ENCODE results near the gene PPM1H.
"Not testable (repeated sequence)": the region's sequence is repeated elsewhere in the genome, so short reads cannot be mapped to it uniquely, and the experiment has no call there.

PPM1H gene

DNA sequence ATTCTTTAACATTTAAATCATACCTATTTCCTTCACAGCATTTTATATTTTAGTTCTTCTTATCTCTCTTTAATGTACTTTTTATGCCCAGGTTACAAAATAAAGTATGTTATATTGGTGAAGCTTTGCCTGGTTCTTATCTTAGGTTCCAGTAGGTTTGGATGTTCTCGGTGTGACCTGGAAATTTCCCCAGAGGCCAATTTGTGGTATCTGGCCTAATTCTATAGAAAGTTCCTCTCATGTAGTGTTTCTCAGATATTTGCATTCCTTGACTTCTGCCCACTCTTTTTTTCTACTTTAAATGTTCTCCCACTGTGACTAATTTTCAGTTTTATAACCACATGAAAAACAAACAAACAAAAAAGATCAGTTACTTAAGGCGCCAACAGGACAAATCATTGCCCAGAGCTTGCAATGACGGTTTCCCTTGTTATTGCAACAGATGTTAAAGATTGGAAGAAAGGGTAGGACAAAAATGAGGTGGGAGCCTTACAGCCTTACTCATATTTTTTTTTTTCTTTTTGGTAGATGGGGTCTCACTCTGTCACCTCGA lies 41.2 kb upstream of the PPM1H start:
- no peaks in the 10 kb centered on the region for H3K36me3 ChIP-seq
- H3K4me1 ChIP-seq (ENCODE audit: control insufficient read depth in 1 of 2, insufficient read depth in 1 of 2, low read depth in 1 of 2, low read length in 1 of 2), result no peaks in the 10 kb centered on the region

DNA sequence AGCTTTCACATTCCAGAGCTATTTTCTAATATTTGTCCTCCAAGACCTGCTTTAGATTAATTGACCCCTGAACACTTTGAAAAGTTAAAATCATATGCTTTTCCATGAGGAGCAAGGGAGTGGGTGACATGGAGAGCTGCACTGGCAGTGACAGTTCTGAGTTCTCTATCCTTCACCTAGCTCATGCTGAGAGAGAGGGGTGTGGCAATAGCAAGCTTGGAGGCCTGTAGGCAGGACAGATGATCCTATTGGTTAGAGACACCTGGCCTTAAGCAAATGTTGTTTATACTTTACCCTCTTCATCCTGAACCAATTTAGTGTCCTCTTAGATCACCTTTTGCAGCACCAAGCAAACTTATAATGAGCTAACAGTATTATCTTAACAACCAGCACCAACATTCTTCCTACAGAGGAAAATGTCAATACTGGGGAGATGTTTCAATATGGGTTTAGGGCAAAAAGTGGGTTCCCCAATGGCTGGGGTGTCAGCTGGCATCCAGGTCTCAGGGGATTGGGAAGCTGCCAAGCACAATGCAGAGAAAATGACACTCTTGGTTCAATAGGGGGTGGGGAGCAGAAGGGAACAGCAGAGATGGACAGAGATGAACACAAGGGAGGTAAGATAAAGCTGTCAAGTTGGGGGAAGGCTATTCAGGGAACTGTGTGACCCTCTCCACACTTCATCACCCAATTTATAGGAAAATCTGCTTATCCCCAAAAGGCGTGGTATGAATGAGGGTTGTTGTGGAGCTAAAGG lies 37.0 kb upstream of the PPM1H start:
- H3K27ac ChIP-seq, result no peak overlapping the region
- TF ChIP-seq, protein P1, sequence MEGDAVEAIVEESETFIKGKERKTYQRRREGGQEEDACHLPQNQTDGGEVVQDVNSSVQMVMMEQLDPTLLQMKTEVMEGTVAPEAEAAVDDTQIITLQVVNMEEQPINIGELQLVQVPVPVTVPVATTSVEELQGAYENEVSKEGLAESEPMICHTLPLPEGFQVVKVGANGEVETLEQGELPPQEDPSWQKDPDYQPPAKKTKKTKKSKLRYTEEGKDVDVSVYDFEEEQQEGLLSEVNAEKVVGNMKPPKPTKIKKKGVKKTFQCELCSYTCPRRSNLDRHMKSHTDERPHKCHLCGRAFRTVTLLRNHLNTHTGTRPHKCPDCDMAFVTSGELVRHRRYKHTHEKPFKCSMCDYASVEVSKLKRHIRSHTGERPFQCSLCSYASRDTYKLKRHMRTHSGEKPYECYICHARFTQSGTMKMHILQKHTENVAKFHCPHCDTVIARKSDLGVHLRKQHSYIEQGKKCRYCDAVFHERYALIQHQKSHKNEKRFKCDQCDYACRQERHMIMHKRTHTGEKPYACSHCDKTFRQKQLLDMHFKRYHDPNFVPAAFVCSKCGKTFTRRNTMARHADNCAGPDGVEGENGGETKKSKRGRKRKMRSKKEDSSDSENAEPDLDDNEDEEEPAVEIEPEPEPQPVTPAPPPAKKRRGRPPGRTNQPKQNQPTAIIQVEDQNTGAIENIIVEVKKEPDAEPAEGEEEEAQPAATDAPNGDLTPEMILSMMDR (IDR thresholded peaks at IDR 0.05), result no peak
- no peaks in the 10 kb centered on the region for H3K9me3 ChIP-seq
- no peaks in the 10 kb centered on the region for H3K27me3 ChIP-seq
- no peaks in the 10 kb centered on the region for H3K4me1 ChIP-seq (ENCODE audit: control insufficient read depth in 1 of 2, insufficient read depth in 1 of 2, low read depth in 1 of 2, low read length in 1 of 2)
- H3K4me3 ChIP-seq (ENCODE audit: low read depth in 1 of 2, low read length in 1 of 2), result no peak overlapping the region
- H3K36me3 ChIP-seq, result no peaks in the 10 kb centered on the region

More for the DNA sequence above, 41.2 kb upstream of the PPM1H start:
- H3K27ac ChIP-seq, result no peak overlapping the region
- TF ChIP-seq, protein P1 (IDR thresholded peaks at IDR 0.05), result no peak
- H3K9me3 ChIP-seq, result no peaks in the 10 kb centered on the region
- H3K27me3 ChIP-seq, result no peaks in the 10 kb centered on the region
- H3K4me3 ChIP-seq (ENCODE audit: low read depth in 1 of 2, low read length in 1 of 2), result no peak overlapping the region

DNA sequence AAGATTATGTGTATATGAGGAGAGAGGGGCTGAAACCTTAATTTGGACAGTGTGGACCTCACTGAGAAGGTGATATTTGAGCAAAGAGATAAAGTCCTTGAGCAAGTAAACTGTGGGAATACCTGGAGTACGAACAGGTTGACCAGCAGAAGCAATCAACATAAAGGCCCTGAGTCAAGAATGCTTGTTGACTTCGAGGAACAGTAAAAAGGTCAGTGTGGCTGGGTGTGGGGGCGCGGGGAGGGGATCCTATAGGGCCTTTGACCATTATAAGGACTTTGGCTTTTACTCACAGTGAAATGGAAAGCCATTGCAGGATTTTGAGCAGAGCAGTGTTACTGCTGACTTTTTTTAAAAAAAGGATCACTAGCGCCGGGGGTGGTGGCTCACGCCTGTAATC lies 34.7 kb upstream of the PPM1H start:
- Histone ChIP-seq H3K4me3 (ENCODE audit: low read depth in 1 of 2, low read length in 1 of 2) (no peak overlapping the region), H3K9me3 (no peaks in the 10 kb centered on the region)

DNA sequence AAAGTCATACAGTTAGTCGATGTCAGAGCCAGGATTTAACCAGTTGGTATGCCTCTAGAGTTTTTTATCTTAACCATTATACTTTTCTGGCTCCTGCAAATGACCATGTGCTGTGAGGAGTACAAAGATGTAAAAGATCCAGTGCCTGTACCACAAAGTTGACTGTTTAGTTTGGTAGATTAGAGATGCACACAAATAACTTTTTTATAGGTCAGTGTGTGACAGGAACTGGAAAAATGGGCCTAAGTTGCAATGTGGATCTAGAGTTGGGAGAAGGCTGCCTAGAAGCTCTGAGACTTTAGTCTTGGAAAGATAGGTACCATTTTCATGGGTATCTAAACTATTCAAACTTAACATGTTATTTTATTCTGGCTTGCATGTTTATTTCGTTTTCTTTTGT lies 32.8 kb upstream of the PPM1H start:
- no peaks in the 10 kb centered on the region for H3K27me3 ChIP-seq
- TF ChIP-seq, protein P1 (IDR thresholded peaks at IDR 0.05), result no peak
- no peaks in the 10 kb centered on the region for H3K9me3 ChIP-seq
- H3K4me3 ChIP-seq (ENCODE audit: low read depth in 1 of 2, low read length in 1 of 2), result no peak overlapping the region
- no peaks in the 10 kb centered on the region for H3K36me3 ChIP-seq
- H3K4me1 ChIP-seq (ENCODE audit: control insufficient read depth in 1 of 2, insufficient read depth in 1 of 2, low read depth in 1 of 2, low read length in 1 of 2), result no peaks in the 10 kb centered on the region
- H3K27ac ChIP-seq, result no peak overlapping the region

More for the DNA sequence above, 34.7 kb upstream of the PPM1H start:
- Histone ChIP-seq H3K4me1 (ENCODE audit: control insufficient read depth in 1 of 2, insufficient read depth in 1 of 2, low read depth in 1 of 2, low read length in 1 of 2) (no peaks in the 10 kb centered on the region), H3K27ac (no peak overlapping the region), H3K36me3 (no peaks in the 10 kb centered on the region), H3K27me3 (no peaks in the 10 kb centered on the region)
- TF ChIP-seq, protein P1 (IDR thresholded peaks at IDR 0.05), result no peak

DNA sequence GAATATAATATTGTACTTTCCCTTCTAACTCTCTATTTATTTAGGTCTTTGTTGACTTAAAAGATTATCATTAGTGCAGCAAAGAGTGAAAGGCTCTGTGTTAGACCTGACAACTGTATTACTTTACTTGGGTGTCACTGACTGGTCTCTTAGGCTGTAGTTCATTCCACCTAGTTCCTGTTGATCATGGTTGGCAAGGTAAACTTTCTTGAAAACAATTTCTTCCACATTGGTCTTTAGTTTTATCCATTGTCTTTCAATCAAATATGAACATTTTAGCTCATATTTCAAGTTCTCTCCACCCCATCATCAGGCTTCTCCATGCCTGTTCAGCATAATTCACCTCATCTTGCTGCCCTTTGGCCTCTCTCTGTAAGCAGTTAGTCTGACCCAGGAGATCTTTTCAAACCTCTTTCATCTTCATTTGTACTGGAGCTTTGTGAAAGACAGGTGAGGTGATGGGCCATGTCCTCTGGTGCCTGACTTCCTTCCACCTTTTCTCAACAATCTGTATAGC lies 32.1 kb upstream of the PPM1H start:
- H3K4me3 ChIP-seq (ENCODE audit: low read depth in 1 of 2, low read length in 1 of 2), result no peak overlapping the region
- H3K36me3 ChIP-seq, result no peaks in the 10 kb centered on the region
- H3K27me3 ChIP-seq, result no peaks in the 10 kb centered on the region
- TF ChIP-seq, protein P1 (IDR thresholded peaks at IDR 0.05), result no peak
- no peaks in the 10 kb centered on the region for H3K9me3 ChIP-seq
- no peak overlapping the region for H3K27ac ChIP-seq
- H3K4me1 ChIP-seq (ENCODE audit: control insufficient read depth in 1 of 2, insufficient read depth in 1 of 2, low read depth in 1 of 2, low read length in 1 of 2), result no peaks in the 10 kb centered on the region

DNA sequence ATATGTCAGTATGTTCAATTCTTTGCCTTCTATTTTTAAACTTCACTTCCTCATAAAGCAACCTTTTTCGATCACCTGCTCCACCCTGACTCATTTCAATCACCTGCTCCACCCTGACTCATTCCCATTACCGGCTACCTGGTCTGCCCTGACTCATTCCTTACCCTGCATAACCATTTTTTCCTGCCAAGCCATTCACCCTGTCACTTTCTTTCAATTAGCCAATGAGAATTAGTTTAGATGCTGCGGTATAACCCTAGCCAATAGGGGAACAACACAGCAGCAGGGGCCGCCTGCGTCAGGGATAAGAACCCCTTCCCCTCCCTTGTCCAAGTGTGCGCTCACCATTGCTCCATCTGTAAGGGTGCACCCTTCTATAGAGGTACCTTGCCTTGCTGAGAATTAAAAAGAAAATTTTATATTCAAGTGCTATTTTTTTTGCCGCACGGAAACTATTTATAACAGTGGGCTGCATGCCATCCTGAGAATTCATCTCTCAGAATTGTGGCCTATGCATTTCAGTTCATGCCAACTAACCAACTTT lies 31.6 kb upstream of the PPM1H start:
- not testable (repeated sequence) for H3K27me3 ChIP-seq; H3K36me3 ChIP-seq; H3K9me3 ChIP-seq; H3K4me1 ChIP-seq (ENCODE audit: control insufficient read depth in 1 of 2, insufficient read depth in 1 of 2, low read depth in 1 of 2, low read length in 1 of 2); H3K4me3 ChIP-seq (ENCODE audit: low read depth in 1 of 2, low read length in 1 of 2); H3K27ac ChIP-seq

DNA sequence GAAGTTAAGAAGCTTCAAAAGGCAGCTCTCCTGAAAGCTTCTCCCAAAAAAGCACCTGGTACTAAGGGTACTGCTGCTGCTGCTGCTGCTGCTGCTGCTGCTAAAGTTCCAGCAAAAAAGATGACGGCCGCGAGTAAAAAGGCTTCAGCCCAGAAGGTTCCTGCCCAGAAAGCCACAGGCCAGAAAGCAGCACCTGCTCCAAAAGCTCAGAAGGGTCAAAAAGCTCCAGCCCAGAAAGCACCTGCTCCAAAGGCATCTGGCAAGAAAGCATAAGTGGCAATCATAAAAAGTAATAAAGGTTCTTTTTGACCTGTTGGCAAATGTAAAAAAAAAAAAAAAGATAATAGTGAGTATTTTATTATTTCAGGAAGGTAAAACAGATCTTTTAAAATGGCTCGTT lies 30.8 kb upstream of the PPM1H start:
- not testable (repeated sequence) for H3K27ac ChIP-seq; H3K4me3 ChIP-seq (ENCODE audit: low read depth in 1 of 2, low read length in 1 of 2); H3K27me3 ChIP-seq; H3K4me1 ChIP-seq (ENCODE audit: control insufficient read depth in 1 of 2, insufficient read depth in 1 of 2, low read depth in 1 of 2, low read length in 1 of 2); H3K36me3 ChIP-seq; H3K9me3 ChIP-seq

DNA sequence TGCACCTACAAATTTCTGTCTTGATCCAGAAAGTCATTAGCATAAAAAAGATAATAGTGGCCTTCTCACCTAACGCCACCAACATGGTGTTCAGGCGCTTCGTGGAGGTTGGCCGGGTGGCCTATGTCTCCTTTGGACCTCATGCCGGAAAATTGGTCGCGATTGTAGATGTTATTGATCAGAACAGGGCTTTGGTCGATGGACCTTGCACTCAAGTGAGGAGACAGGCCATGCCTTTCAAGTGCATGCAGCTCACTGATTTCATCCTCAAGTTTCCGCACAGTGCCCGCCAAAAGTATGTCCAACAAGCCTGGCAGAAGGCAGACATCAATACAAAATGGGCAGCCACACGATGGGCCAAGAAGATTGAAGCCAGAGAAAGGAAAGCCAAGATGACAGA lies 30.3 kb upstream of the PPM1H start:
- not testable (repeated sequence) for H3K27ac ChIP-seq

More for the DNA sequence above, 30.3 kb upstream of the PPM1H start:
- H3K27me3 ChIP-seq; H3K9me3 ChIP-seq; H3K36me3 ChIP-seq; H3K4me1 ChIP-seq (ENCODE audit: control insufficient read depth in 1 of 2, insufficient read depth in 1 of 2, low read depth in 1 of 2, low read length in 1 of 2); H3K4me3 ChIP-seq (ENCODE audit: low read depth in 1 of 2, low read length in 1 of 2): not testable (repeated sequence)
